HG02571 (cell line): ENCODE data around the gene LTV1.
A peak's percentile ranks its signal among the peaks of the same experiment; 100 is the strongest.
"Not testable (repeated sequence)": the region's sequence is repeated elsewhere in the genome, so short reads cannot be mapped to it uniquely, and the experiment has no call there.

Source experiments
- ATAC-seq: cut with Tn5 transposase; IDR thresholded peaks from one replicate; pipeline ENCODE4 v1.9.1; 2021; ENCODE audit warnings: mild to moderate bottlenecking, moderate library complexity; ENCODE audit not compliant: unreplicated experiment

Gene LTV1, protein sequence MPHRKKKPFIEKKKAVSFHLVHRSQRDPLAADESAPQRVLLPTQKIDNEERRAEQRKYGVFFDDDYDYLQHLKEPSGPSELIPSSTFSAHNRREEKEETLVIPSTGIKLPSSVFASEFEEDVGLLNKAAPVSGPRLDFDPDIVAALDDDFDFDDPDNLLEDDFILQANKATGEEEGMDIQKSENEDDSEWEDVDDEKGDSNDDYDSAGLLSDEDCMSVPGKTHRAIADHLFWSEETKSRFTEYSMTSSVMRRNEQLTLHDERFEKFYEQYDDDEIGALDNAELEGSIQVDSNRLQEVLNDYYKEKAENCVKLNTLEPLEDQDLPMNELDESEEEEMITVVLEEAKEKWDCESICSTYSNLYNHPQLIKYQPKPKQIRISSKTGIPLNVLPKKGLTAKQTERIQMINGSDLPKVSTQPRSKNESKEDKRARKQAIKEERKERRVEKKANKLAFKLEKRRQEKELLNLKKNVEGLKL

DNA sequence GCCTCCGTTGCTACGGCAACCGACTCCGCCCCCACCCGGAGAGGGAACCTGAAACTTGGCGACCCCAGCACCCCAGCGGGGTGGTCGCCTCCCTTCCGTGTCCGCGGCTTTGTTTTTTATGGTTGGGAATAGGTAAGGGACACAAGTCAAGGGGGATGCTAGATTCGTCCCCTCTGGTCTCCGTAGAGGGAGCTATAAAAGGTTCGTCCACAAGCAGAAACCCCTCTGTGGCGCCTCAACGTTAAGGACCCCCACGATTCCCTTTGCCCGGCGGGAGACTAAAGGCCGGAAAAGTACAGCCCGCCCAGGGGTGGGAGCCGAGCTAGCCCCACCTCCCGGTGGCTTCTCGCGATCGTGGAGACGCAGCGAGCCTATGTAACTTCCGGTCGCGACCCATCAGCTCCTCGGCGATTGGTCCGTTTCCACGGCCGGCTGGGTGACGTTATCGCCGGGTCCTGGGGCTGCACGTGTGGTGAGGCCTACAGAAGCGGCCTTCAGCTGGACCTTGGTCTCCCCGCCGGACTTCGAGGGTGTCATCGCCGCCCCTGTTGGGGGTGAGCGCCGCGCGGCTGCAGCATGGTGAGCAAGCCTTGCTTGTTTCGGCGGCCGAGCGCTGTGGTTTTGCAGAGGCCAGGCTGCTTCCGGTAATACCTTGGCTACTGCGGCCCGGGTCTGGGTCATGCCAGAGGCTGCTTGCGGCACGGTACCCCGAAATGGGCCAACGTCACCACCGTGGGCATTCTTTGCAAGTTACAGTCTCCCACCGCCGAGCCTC lies at the start of gene LTV1:
TSS of gene LTV1 (plus strand) at position 437 of the 775 bp plus-strand sequence. CDS start at position 577, 140 bp downstream.
- peak; percentile 100 for ATAC-seq

DNA sequence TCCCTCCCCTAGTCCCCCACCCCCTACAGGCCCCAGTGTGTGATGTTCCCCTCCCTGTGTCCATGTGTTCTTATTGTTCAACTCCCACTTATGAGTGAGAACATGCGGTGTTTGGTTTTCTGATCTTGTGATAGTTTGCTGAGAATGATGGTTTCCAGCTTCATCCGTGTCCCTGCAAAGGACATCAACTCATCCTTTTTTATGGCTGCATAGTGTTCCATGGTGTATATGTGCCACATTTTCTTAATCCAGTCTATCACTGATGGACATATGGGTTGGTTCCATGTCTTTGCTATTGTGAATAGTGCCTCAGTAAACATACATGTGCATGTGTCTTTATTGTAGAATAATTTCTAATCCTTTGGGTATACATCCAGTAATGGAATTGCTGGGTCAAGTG lies 46.6 kb upstream of the LTV1 start:
- ATAC-seq, result not testable (repeated sequence)

DNA sequence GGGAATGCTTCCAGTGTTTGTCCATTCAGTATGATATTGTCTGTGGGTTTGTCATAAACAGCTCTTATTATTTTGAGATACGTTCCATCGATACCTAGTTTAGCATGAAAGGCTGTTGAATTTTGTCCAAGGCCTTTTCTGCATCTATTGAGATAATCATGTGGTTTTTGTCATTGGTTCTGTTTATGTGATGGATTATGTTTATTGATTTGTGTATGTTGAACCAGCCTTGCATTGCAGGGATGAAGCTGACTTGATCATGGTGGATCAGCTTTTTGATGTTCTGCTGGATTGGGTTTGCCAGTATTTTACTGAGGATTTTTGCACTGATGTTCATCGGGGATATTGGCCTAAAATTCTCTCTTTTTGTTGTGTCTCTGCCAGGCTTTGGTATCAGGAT lies 44.7 kb upstream of the LTV1 start:
- not testable (repeated sequence) for ATAC-seq

DNA sequence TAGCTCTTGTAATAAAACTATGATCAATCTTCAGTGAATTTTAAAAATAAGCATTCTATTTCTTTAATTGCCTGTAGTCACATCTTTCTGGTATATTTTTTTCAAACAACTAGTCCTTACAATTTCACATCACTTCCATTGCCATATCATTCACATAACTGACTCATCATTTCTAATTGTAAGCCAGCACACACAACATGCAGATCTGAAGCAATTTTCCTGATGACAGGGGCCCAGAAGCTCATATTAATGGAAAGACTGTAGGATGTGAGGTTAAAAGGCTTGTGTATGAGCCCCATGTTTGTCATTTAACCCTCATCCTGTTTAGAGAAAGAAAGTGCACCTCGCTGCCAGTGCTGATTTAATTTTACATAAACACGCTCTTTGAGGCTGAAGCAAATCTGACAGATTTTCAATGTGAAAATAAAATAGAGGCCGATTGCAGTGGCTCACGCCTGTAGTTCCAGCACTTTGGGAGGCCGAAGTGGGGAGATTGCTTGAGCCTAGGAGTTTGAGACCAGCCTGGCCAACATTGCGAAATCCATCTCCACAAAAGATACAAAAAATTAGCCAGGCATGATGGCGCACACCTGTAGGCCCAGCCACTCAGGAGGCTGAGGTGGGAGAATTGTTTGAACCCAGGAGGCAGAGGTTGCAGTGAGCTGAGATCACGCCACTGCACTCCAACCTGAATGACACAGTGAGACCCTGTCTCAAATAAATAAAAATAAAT lies 40.1 kb upstream of the LTV1 start:
- ATAC-seq, result no peak

DNA sequence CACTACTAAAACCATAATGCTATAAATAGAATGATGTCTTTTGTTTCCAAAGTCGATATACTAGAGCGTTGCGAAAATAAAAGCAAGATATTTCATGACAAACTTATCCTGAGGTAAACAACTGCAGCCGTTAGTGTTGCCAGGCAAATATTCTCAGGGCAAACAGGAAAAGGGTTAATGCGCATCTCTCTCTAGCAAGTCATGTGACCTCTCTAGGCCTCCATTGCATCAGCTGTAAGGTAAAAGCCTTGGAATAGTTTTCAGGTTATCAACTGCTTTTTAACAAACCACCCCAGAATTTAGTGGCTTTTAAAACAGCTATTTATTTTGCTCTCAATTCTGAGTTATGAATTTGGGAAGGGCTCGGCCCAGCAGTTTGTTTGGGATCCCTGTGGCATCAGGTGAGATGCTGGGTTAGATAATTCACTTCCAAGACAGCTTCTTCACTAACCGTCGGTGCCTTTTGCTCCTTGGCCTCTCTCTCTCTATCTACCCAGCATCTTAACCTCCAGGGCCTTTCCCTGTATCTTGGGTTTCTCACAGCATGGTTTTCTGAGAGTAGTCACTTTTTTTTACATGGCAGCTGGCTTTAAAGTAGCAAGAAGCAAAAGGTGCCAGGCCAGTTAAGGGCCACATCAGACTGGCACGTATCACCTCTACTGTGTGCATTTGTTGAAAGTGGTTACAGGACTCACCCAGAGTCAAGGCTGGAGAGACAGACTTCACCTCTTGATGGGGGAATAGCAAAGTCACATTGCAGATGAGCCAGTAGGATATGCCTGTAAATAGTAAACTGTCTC lies 39.2 kb upstream of the LTV1 start:
- ATAC-seq, result no peak

DNA sequence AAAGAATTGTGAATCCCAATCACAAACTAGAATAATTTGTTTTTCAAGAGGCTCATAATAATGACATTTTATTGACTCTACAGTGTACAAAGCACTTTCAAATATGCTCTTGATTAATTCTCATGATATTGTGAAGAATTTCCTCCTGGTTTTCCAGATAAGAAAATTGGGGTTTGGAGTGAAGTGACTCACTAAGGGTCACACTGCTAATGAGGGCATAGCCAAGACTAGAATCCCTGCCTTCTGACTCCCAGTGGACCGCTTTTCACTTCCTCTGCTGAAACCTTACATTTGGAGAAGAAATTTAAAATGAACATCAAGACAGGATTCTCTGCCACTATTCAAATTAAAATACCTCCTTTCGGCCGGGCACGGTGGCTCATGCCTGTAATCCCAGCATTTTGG lies 38.3 kb upstream of the LTV1 start:
- no peak for ATAC-seq

DNA sequence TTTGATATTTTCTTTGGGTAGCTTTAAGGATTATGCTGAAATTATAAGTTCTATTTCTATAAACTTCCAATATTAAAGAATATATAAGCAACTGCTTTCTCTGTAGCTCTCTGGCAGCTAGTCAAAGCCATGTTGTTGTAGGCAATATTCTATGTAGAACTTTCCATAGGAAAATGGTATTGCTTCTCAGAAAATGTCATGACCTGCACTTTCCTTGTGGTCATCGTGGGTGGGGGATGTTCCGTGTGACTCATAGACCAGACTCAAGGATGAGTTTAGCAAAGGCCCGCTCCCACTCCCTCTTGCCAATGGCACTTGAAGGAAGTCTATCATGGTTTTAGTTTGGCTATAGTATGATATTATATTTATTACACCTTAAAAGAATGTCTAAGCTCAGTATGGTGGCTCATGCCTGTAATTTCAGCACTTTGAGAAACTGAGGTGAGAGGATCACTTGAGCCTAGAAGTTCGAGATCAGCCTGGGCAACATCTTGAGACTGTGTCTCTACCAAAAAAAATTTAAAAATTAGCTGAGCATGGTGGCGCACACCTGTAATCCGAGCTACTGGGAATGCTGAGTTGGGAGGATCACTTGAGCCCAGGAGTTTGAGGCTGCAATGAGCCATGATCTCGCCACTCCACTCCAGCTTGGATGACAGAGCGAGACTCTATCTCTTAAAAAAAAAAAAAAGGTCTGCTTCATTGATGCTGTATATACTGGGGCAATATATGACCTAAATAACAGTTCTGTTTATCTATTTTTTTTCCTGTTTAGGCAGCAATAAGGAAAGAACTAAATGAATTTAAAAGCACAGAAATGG lies 36.6 kb upstream of the LTV1 start:
- ATAC-seq, result no peak

DNA sequence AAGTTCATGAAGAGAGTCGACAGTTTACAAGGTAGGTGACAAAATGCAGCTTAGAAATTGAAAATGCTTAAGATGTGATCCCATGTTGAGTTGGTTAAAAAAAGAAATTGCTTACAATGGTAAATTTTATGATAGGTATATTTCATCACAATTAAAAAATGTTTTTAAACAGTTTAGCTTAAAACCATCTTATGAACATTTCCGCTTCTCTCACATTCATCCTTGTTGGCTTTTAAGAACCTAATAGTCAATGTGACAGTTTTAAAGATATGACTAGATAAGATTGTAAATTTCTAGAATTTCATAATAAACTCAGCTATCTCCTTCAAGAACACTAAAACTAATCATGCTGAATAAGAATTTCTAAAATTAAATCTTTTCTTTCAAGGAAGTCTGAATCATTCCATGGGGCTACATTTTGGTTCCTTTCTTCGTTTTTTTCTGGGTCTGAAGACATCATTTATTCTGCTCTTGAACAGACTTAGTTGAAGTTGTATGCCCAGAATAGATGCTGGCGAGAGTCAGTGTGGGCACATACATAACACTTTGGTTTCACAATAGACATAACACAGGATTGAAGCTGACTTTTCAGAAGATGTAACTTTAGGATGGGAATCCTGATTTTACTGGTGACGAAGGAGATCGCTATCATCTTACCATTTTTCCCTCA lies 35.9 kb upstream of the LTV1 start:
- no peak for ATAC-seq

DNA sequence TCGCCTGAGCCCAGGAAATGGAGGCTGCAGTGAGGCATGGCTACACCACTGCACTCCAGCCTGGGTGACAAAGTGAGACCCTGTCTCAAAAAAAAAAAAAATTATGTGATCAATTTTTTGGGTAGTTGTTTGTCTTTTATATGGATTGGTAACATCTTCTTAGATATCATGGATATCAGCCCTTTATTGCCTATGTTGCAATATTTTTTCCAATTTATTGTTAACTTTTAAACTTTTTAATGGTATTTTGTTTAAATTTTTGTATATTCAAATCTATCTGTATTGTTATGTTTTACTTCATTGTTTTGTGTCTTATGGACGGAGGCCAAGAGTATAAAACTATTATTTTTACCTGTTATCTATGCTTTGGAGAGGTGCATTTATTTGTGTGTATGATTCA lies 32.4 kb upstream of the LTV1 start:
- ATAC-seq, result no peak

DNA sequence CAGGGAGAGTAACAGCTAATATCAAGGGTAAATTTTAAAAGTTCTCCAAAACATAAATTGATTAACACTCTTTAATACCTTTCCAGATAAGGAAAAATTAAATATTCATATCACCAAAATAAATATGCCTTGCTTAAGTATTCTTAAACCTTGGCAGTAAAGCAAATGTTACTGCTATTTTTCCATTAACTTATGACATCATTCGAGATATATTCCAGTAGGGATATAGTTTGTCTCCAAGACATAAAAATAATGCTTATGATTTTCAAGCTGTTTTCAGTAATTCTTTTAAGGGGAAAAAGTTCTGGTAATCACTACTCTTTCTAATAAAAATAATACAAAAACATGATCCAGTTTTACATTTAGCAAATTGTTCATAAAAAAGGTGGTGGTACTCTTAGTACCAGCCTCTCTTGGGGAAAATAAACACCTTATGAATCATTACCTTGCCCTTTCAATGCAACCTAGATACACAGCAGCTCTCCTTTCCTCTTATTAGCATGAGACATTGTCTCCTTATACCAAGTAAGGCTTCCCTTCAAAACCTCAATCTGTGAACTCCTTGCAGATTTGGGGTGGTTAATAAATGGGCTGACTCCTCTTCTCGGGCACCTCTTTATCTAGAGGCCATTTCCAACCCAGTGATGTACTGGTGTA lies 31.5 kb upstream of the LTV1 start:
- no peak for ATAC-seq

DNA sequence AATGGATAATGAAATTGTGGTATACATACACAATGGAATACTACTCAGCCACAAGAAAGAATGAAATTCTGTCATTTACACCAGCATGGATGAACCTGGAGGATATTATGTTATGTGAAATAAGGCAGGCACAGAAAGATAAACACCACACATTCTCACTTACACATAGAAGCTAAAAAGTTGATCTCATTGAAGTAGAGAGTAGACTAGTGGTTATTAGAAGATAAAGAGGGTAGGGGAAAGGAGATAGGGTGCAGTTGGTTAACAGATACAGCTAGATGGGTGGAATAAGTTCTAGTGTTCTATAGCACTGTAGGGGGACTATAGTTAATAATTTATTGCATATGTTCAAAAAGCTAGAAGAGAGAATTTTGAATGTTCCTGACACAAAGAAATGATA lies 25.5 kb upstream of the LTV1 start:
- ATAC-seq, result no peak

DNA sequence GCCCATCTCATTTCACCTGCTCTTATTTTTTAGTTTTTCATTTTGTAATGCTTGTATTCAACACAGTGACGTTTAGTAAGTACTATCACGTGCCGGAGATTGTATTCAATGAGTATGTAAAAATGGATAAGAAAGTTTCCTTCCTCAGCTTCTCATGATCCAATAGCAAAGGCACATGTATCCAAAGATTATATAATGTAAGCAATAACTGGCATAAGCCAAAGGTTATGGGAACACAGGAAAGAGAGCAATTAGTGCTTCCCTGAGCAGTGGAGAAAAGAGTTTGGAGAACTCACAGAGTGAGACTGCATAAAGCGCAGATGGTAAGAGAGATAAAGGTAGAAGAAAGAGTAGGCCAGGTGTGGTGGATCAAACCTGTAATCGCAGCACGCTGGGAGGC lies 21.8 kb upstream of the LTV1 start:
- ATAC-seq, result no peak

DNA sequence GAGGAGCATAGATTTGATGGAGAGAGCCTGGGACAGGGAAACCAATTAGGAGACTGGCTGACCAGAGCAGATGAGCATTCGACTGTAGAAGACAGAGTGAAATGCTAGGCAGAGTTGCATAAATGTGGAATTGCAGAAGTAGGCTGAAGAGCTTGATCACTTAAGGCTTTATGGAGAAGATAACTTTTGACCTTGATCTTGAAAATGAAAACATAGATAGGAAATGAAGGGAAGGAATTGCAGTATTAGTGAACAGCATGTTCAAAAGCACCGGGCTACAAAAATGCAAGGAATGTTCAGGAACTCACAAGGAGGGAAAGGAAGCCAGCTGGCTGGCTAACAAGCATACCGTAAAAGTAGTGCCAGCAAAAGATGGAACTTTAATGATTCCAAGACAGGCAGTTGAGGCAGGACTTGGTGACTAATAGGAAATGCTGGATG lies 20.5 kb upstream of the LTV1 start:
- ATAC-seq, result no peak

DNA sequence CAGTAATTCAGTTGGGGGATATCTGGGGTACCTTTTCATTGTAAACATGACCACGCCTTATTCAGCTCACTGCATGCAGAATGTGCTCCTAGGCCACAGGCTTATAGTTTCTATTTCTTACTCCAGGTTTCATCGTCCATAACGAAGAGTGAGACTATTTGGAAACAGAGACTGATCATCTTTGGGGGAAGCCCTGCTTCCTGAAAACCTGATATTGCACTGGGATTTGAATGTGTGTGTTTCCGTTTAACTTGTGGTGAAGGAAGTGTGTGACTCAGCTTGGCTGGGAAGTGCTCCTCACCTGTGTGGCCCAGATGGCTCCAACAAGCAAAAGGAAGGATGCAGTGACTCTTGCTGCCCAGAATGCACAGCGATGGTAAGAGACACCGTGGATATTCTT lies 19.6 kb upstream of the LTV1 start:
- ATAC-seq, result no peak

DNA sequence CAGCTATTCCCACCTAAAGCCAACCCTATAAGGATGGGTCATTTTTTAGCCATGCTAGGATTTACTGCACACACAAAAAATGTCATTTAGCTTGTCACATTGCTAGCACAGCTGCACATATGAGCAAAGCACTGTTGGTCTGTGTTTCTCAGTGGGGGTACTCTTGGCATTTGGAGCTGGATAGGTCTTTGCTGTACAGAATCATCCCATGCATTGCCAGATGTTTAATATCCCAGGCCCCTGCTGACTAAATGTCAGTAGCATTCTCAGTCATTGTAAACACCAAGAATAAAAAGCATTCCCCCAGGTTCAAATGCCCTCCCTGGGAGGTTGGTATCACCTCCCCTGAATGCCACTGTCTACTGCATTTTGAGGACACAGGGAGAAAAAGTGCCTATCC lies 14.6 kb upstream of the LTV1 start:
- ATAC-seq, result no peak

DNA sequence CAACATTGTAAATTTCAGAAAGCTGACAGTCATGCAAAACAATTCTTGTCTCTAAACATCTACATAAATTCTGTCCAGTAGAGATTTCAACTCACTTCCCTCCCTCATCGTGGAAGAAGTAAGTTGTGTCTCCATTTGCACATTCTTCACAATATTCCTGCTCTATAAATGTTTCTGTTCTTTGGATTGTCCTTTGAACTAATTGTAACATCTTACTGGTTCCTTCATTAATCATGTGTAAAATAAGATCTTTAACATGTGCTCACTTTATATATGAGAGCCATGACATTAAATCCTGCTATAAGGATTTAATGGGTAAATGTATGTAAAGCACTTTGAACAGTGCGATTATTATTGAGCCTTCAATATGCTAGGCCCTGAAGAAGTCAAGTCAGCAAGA lies 7.0 kb upstream of the LTV1 start:
- ATAC-seq, result no peak

DNA sequence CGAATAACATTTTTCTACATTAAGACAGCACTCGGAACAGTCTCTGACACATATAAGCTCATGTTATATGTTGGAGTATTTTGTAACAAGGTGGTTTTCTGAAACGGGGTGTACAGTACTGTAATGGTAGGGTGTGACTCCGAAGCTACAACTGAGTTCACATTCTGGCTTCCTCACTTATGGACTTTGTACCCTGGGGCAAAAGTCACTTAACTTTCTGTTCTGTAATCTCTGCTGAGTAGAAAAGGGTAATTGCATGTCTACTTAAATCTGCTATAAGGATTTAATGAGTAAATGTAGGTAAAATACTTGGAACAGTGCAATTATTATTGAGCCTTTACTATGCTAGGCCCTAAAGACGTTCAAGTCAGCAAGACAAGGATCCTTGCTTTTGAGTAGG lies 4.7 kb upstream of the LTV1 start:
- no peak for ATAC-seq

DNA sequence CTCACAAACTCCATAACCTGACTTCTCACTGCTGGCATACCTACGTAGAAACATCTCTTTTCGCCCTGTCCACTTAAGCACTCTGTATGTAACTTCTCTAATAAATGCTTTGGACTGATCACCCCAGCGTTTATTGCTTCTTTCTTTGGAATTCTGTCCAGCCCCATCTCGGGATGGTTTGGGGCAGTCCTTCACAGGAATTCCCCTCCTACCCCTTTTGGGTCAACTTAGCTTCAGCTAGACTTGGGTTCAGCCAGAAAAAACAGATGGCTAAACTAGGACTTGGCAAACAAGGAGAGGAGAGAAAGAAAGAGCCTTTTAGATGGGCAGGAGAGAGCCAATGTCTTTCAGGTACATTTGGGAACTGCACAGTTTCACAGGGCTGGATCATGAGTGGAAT lies 3.9 kb upstream of the LTV1 start:
- no peak for ATAC-seq
